Measurements from ENCODE around the gene IFNGR2.

GRCh38 chr21:33433425-33434114 is 30.4 kb downstream of the IFNGR2 start:
- no peak for TF ChIP-seq EZH2 (IDR thresholded peaks at IDR 0.05; ENCODE audit: borderline replicate concordance, insufficient read depth, low read depth, low read length, poor library complexity, severe bottlenecking)
- TF ChIP-seq CTCF (IDR thresholded peaks at IDR 0.05), result no peak

All from B cell (primary cell).